B cell (primary cell): ENCODE results near the gene MNX1. TPM values are rescaled to one million over a fixed set of nuclear protein-coding genes. Genes with fewer than 3 reads are reported as not detected.

Experiments
- ATAC-seq: fragments of 200-7000 bp; cut with Tn5 transposase; one replicate; pipeline ENCODE4 v1.10.0; 2021; ENCODE audit warnings: low read depth, mild to moderate bottlenecking, moderate number of reproducible peaks, moderate library complexity
- CTCF ChIA-PET: fragments of 350-600 bp; sonication (Branson Sonifier 250); formaldehyde crosslinking; loops from one replicate; lab custom pipeline; 2021; ENCODE audit warnings: antibody characterized with exemption, inconsistent platforms; lab: Charles Lee
- POLR2A ChIA-PET: fragments of 350-600 bp; sonication (Branson Sonifier 250); formaldehyde crosslinking; loops from one replicate; lab custom pipeline; 2021; ENCODE audit warnings: antibody characterized with exemption; lab: Charles Lee
- DNase-seq: peaks from one replicate; pipeline ENCODE4 v3.0.0; 2013
- H2AFZ ChIP-seq: 2 replicates; pipeline ENCODE4 v1.6.1; 2012; ENCODE audit warnings: mild to moderate bottlenecking, low read depth, low read length; ENCODE audit not compliant: insufficient read depth, poor library complexity, severe bottlenecking
- H3K27ac ChIP-seq, 2 donors: 1 replicate in 1 of 2; 2 replicates in 1 of 2; pipeline ENCODE4 v1.5.1; 2012 to 2013; ENCODE audit warnings: low read length in 2 of 2, mild to moderate bottlenecking in 2 of 2, moderate library complexity in 1 of 2
- H3K27me3 ChIP-seq, 4 experiments: fragments of 200-600 bp in 1 of 4; sonication (generic) in 1 of 4; replicated peaks in 1 of 4; 1 replicate in 2 of 4; 2 replicates in 2 of 4; pipeline versions ENCODE4 v1.6.1 to v1.7.0; 2013 to 2016; ENCODE audit warnings: low read length in 3 of 4, mild to moderate bottlenecking in 2 of 4, mixed read lengths in 1 of 4, moderate library complexity in 1 of 4; ENCODE audit not compliant: insufficient read depth in 4 of 4, control insufficient read depth in 3 of 4; ENCODE audit errors: control extremely low read depth in 1 of 4
- H3K36me3 ChIP-seq, 2 experiments: replicated peaks in 1 of 2; 1 replicate in 1 of 2; 2 replicates in 1 of 2; pipeline versions ENCODE4 v1.6.1 to v1.7.1; 2013; ENCODE audit warnings: low read length in 1 of 2; ENCODE audit not compliant: insufficient read depth in 2 of 2, control insufficient read depth in 1 of 2; ENCODE audit errors: control extremely low read depth in 1 of 2, extremely low read depth in 1 of 2
- H3K4me1 ChIP-seq, 2 donors: fragments of 200-600 bp in 1 of 2; sonication (generic) in 1 of 2; 1 replicate in 1 of 2; 2 replicates in 1 of 2; pipeline versions ENCODE4 v1.5.1 to v1.6.1; 2013 to 2017; ENCODE audit warnings: low read length in 2 of 2; ENCODE audit not compliant: control insufficient read depth in 2 of 2, insufficient read depth in 2 of 2
- H3K4me2 ChIP-seq: replicated peaks from 2 replicates; pipeline ENCODE3; 2012; ENCODE audit warnings: mild to moderate bottlenecking, low read depth, low read length; ENCODE audit not compliant: poor library complexity, severe bottlenecking
- H3K4me3 ChIP-seq, 5 experiments: fragments of 200-600 bp in 1 of 5; sonication (generic) in 1 of 5; 1 replicate in 3 of 5; 2 replicates in 2 of 5; pipeline versions ENCODE4 v1.5.1 to v1.7.0; 2011 to 2016; ENCODE audit warnings: low read length in 4 of 5, mild to moderate bottlenecking in 4 of 5, low read depth in 2 of 5, control low read depth in 1 of 5, moderate library complexity in 1 of 5; ENCODE audit not compliant: insufficient read depth in 1 of 5; ENCODE audit errors: control extremely low read depth in 1 of 5, extremely low read depth in 1 of 5
- H3K79me2 ChIP-seq: fragments of 200-600 bp; sonication (generic); one replicate; pipeline ENCODE4 v1.6.0; 2016; ENCODE audit warnings: low read length; ENCODE audit not compliant: control insufficient read depth, insufficient read depth
- H3K9ac ChIP-seq: fragments of 200-600 bp; sonication (generic); 2 replicates; pipeline ENCODE4 v1.6.1; 2017; ENCODE audit warnings: mild to moderate bottlenecking, low read length, moderate library complexity
- H3K9me3 ChIP-seq, 3 donors: one replicate each; pipeline versions ENCODE4 v1.6.1 to v1.7.1; 2013; ENCODE audit warnings: low read length in 2 of 3; ENCODE audit not compliant: control insufficient read depth in 2 of 3, insufficient read depth in 1 of 3; ENCODE audit errors: control extremely low read depth in 1 of 3
- H4K20me1 ChIP-seq: 2 replicates; pipeline ENCODE4 v1.6.0; 2012; ENCODE audit warnings: mild to moderate bottlenecking, low read length; ENCODE audit not compliant: insufficient read depth, control insufficient read depth, poor library complexity, severe bottlenecking
- H3K27ac Mint-ChIP-seq: one replicate; pipeline ENCODE4 v1.8.0; 2021; ENCODE audit warnings: mixed read lengths
- H3K27me3 Mint-ChIP-seq: one replicate; pipeline ENCODE4 v1.8.0; 2021; ENCODE audit warnings: mixed read lengths
- H3K4me1 Mint-ChIP-seq: one replicate; pipeline ENCODE4 v1.8.0; 2021; ENCODE audit warnings: mixed read lengths
- H3K4me3 Mint-ChIP-seq: one replicate; pipeline ENCODE4 v1.8.0; 2021; ENCODE audit warnings: mixed read lengths
- H3K9me3 Mint-ChIP-seq: one replicate; pipeline ENCODE4 v1.8.0; 2022; ENCODE audit warnings: mixed read lengths; ENCODE audit not compliant: insufficient read depth
- EZH2 ChIP-seq: IDR thresholded peaks from 2 replicates; pipeline ENCODE4 v1.6.1; 2012; ENCODE audit warnings: borderline replicate concordance, low read depth, mild to moderate bottlenecking, moderate library complexity, low read length; ENCODE audit not compliant: insufficient read depth, poor library complexity, severe bottlenecking
- WGBS: methylation state at CpG from one replicate; pipeline ENCODE4 v1.1.5; 2013; ENCODE audit warnings: missing lambda C conversion rate; ENCODE audit not compliant: insufficient coverage; 5-methylcytosine and 5-hydroxymethylcytosine counted together
- intact Hi-C: fragments of 100-400 bp; cut with micrococcal nuclease; formaldehyde crosslinking; loops from one replicate; pipeline ENCODE4 v1.10.0; 2022
- polyA plus RNA-seq: library from polyadenylated mRNA; depleted of rRNA; stranded (reverse); fragments of >200 nt; gene quantifications from 2 replicates; pipeline ENCODE4 v1.2.3, GENCODE V29; 2012
- total RNA-seq, 2 donors: library from RNA; stranded (reverse); fragments of 120-200 nt in 1 of 2; gene quantifications; 1 replicate in 1 of 2; 2 replicates in 1 of 2; pipeline versions ENCODE4 v1.2.3 to v1.2.4, GENCODE V29; 2013 to 2022
- TF ChIP-seq, protein P1 (sequence below): fragments of 200-600 bp; IDR thresholded peaks from one replicate; pipeline ENCODE4 v1.8.0; 2022; ENCODE audit warnings: antibody characterized with exemption, mild to moderate bottlenecking

Gene MNX1
- total and polyA plus RNA-seq, 2 donors (not counting 1 experiment from before 2014, with no cell fraction given), result not detected

DNA sequence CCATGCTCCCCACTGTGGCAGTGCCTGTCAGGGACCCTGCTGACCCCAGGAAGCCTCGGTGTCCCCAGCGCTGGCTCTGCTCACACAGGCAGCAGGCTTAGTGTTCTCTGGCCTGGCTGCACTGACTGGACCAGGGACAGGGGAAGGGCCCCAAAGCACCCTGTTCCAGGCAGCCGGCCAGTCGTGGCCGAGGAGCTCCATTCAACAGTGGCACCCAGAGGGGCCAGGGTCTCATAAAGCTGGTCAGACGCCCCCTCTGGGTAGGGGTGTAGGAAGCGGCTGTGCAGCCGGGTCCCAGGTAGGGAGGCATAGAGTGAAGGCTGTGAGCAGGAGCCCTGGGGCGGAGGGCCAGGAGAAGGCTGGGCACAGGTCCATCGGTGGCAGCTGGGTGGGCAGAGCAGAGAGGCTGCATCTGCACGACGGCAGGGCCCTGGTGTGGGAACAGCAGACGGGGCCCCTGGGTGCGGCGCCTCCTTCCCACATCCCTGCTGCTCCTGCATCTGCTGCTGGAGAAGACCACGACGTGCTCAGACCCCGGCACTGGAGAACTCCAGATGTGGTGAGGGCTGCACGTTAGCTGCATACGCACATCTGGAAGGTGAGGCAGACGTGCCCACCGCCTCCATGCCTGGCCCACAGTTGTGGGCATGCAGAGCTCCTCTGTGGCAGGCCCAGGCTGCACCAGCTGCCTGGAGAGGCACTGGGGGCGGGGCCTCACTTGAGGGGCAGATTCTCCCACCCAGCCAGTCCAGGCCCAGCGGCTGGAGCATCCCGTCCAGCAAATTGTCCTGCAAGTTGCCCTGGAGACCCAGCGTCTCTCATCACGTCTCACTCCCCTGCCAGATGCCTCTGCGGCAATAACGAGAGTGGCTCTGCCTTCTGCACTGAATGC is 25.1 kb downstream of the MNX1 start:
- TF ChIP-seq, protein P1, sequence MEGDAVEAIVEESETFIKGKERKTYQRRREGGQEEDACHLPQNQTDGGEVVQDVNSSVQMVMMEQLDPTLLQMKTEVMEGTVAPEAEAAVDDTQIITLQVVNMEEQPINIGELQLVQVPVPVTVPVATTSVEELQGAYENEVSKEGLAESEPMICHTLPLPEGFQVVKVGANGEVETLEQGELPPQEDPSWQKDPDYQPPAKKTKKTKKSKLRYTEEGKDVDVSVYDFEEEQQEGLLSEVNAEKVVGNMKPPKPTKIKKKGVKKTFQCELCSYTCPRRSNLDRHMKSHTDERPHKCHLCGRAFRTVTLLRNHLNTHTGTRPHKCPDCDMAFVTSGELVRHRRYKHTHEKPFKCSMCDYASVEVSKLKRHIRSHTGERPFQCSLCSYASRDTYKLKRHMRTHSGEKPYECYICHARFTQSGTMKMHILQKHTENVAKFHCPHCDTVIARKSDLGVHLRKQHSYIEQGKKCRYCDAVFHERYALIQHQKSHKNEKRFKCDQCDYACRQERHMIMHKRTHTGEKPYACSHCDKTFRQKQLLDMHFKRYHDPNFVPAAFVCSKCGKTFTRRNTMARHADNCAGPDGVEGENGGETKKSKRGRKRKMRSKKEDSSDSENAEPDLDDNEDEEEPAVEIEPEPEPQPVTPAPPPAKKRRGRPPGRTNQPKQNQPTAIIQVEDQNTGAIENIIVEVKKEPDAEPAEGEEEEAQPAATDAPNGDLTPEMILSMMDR, result no peak
- TF ChIP-seq EZH2, result no peak
- Mint-ChIP-seq H3K4me3 (no peak overlapping the region), H3K4me1 (no peaks in the 10 kb centered on the region), H3K9me3 (no peaks in the 10 kb centered on the region), H3K27ac (no peak overlapping the region), H3K27me3 (no peaks in the 10 kb centered on the region)
- DNase-seq (no peak), ATAC-seq (no peak)
- no peaks in the 10 kb centered on the region for H3K27me3 ChIP-seq
- CTCF ChIA-PET, result no interaction called here
- H3K79me2 ChIP-seq, result no peaks in the 10 kb centered on the region
- intact Hi-C loops, result no loop called here
- WGBS, result 96% methylated on average over 27 of the region's 29 CpGs
- POLR2A ChIA-PET, result interaction anchor here (0.6 kb wide), 1 partner anchor 23 kb away, joined by 3 read pairs; no protein-coding TSS in a partner anchor
- H3K9ac ChIP-seq, result no peak overlapping the region
- H4K20me1 ChIP-seq, result no peaks in the 10 kb centered on the region
- no peaks in the 10 kb centered on the region for H3K36me3 ChIP-seq
- H2AFZ ChIP-seq, result no peak overlapping the region
- no peak overlapping the region for H3K27ac ChIP-seq
- no peak overlapping the region for H3K4me2 ChIP-seq
- no peaks in the 10 kb centered on the region for H3K4me1 ChIP-seq
- peaks cover 0 to 5% (median 0%) of the 10 kb centered on the region in 3 donors for H3K9me3 ChIP-seq
- no peak overlapping the region for H3K4me3 ChIP-seq
